K562 (cell line): ENCODE results near the gene PPP4C. TPM values are rescaled to one million over a fixed set of nuclear protein-coding genes. Genes with fewer than 3 reads are reported as not detected.

Experiments
- BHLHE40 ChIP-seq: IDR thresholded peaks from 2 replicates; pipeline ENCODE4 v1.6.1; 2011; ENCODE audit warnings: low read length, improper control_type of control experiment
- CREB5 ChIP-seq: fragments of 250-450 bp; sonication (Bioruptor Pico); IDR thresholded peaks from 2 replicates; pipeline ENCODE4 v1.5.0; 2020; ENCODE audit warnings: mild to moderate bottlenecking
- DPF2 ChIP-seq: fragments of 450-650 bp; IDR thresholded peaks from 2 replicates; pipeline ENCODE4 v1.6.1; 2016
- E2F6 ChIP-seq, 2 experiments: IDR thresholded peaks; 2 replicates each; pipeline ENCODE4 v1.6.1; 2011; ENCODE audit warnings: borderline replicate concordance in 1 of 2, control low read depth in 1 of 2, low read depth in 1 of 2, low read length in 1 of 2, mild to moderate bottlenecking in 1 of 2, mixed read lengths in 1 of 2, moderate library complexity in 1 of 2; ENCODE audit not compliant: insufficient read depth in 1 of 2, insufficient read length in 1 of 2, poor library complexity in 1 of 2, severe bottlenecking in 1 of 2; ENCODE audit errors: extremely low read depth in 1 of 2
- FOXJ2 ChIP-seq: fragments of 200-800 bp; sonication (Bioruptor generic); IDR thresholded peaks from 2 replicates; pipeline ENCODE4 v1.6.1; 2016; ENCODE audit warnings: missing genetic modification characterization, missing compliant biosample characterization
- HDAC2 ChIP-seq: fragments of 450-650 bp; IDR thresholded peaks from 2 replicates; pipeline ENCODE4 v1.6.1; 2016; ENCODE audit warnings: mild to moderate bottlenecking
- MEIS2 ChIP-seq: fragments of 450-650 bp; IDR thresholded peaks from 2 replicates; pipeline ENCODE4 v1.6.1; 2014; ENCODE audit warnings: mild to moderate bottlenecking; ENCODE audit not compliant: partially characterized antibody
- NELFE ChIP-seq: IDR thresholded peaks from 2 replicates; pipeline ENCODE4 v1.6.1; 2011; ENCODE audit warnings: mild to moderate bottlenecking; ENCODE audit not compliant: insufficient read depth, insufficient read length
- NFATC3 ChIP-seq: fragments of 450-650 bp; IDR thresholded peaks from 2 replicates; pipeline ENCODE4 v1.6.1; 2017; ENCODE audit warnings: mild to moderate bottlenecking
- SREBF2 ChIP-seq: sonication (generic); formaldehyde crosslinking; IDR thresholded peaks from 2 replicates; pipeline ENCODE4 v1.4.0; 2020; ENCODE audit warnings: mild to moderate bottlenecking, missing genetic modification reagents
- SRF ChIP-seq, 2 experiments: fragments of 250-450, 450-650 bp in 1 of 2; sonication (Bioruptor Pico) in 1 of 2; sonication (generic) in 1 of 2; formaldehyde crosslinking; IDR thresholded peaks; 2 replicates each; pipeline versions ENCODE4 v1.5.0 to v1.5.1; 2020 to 2022; ENCODE audit warnings: mild to moderate bottlenecking in 1 of 2, missing genetic modification reagents in 1 of 2
- TAL1 ChIP-seq: fragments of 450-650 bp; IDR thresholded peaks from 2 replicates; pipeline ENCODE4 v1.6.1; 2016; ENCODE audit warnings: mild to moderate bottlenecking
- U2AF2 ChIP-seq: fragments of 200-400 bp; formaldehyde crosslinking; optimal IDR thresholded peaks from 2 replicates; pipeline ENCODE3; 2017; ENCODE audit warnings: low read depth, mild to moderate bottlenecking, low read length
- ZC3H11A ChIP-seq: IDR thresholded peaks from 2 replicates; pipeline ENCODE4 v1.6.1; 2012; ENCODE audit warnings: low read depth, low read length, improper control_type of control experiment
- ZNF696 ChIP-seq: fragments of 250-450 bp; sonication (Bioruptor Pico); conservative IDR thresholded peaks from 2 replicates; pipeline ENCODE4 v1.4.0; 2020; ENCODE audit warnings: mild to moderate bottlenecking, moderate library complexity
- polyA plus RNA-seq, 8 experiments: library from polyadenylated mRNA; depleted of rRNA in 4 of 8; stranded (reverse) in 5 of 8; unstranded in 3 of 8; fragments of >200 nt; fragmentation: Nextera tagmentation in 2 of 8; fragmentation: Illumina TruSeq in 1 of 8; extraction: Ambion mirVana in 2 of 8; extraction: Trizol in 1 of 8; gene quantifications; 2 replicates each; pipeline versions ENCODE4 v1.2.1 to v1.2.3, GENCODE V29; 2011 to 2014; ENCODE audit warnings: inconsistent platforms in 1 of 8, missing spikeins in 1 of 8
- total RNA-seq, 7 experiments: library from RNA; depleted of rRNA in 6 of 7; stranded (reverse); fragments of >200 nt in 6 of 7; fragmentation: Illumina TruSeq in 2 of 7; extraction: Trizol in 2 of 7; gene quantifications; 2 replicates each; pipeline versions ENCODE4 v1.2.1 to v1.2.3, GENCODE V29; 2011 to 2021; ENCODE audit warnings: low replicate concordance in 1 of 7
- TF ChIP-seq, protein P1 (sequence below): fragments of 250-450 bp; sonication (Bioruptor Pico); IDR thresholded peaks from 2 replicates; pipeline ENCODE4 v1.9.0; 2021; ENCODE audit warnings: mild to moderate bottlenecking
- TF ChIP-seq, protein P2 (sequence below): fragments of 450-650 bp; formaldehyde crosslinking; IDR thresholded peaks from 2 replicates; pipeline ENCODE4 v1.4.0; 2022; ENCODE audit warnings: missing genetic modification characterization

PPP4C gene
- total and polyA plus RNA-seq, 9 of the 15 experiments (the other 6 are each of a cell fraction or from before 2014, with no cell fraction given) = 3.5 to 183 (median 131) TPM

- 0 out of 2 replicates have a peak, but pooled peaks have one; percentile 28 for TF ChIP-seq CREB5
- no peak for TF ChIP-seq FOXJ2 (tag)
- no peak for TF ChIP-seq U2AF2
- no peak for TF ChIP-seq ZNF696 (CRISPR knock-in tag)
- TF ChIP-seq DPF2 = peak; percentile 55
- no peak for TF ChIP-seq NELFE
- TF ChIP-seq BHLHE40 = peak; percentile 67
- TF ChIP-seq MEIS2 = peak; percentile 76
- TF ChIP-seq, protein P1, sequence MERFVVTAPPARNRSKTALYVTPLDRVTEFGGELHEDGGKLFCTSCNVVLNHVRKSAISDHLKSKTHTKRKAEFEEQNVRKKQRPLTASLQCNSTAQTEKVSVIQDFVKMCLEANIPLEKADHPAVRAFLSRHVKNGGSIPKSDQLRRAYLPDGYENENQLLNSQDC (CRISPR knock-in tag) = 0 out of 2 replicates have a peak, but pooled peaks have one; percentile 4
- TF ChIP-seq NFATC3 = no peak
- TF ChIP-seq ZC3H11A = peak; percentile 33; the same call in 1 of the 2 replicates
- TF ChIP-seq, protein P2, sequence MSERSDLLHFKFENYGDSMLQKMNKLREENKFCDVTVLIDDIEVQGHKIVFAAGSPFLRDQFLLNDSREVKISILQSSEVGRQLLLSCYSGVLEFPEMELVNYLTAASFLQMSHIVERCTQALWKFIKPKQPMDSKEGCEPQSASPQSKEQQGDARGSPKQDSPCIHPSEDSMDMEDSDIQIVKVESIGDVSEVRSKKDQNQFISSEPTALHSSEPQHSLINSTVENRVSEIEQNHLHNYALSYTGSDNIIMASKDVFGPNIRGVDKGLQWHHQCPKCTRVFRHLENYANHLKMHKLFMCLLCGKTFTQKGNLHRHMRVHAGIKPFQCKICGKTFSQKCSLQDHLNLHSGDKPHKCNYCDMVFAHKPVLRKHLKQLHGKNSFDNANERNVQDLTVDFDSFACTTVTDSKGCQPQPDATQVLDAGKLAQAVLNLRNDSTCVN = peak; percentile 85; the same call in 1 of the 2 replicates
- TF ChIP-seq E2F6 (IDR thresholded peaks at IDR 0.05; ENCODE audit: borderline replicate concordance in 1 of 2, extremely low read depth in 1 of 2, insufficient read depth in 1 of 2, insufficient read length in 1 of 2, low read depth in 1 of 2, low read length in 1 of 2, poor library complexity in 1 of 2, severe bottlenecking in 1 of 2) = peak; percentile 86 to 95
- peak; percentile 59 for TF ChIP-seq HDAC2
- no peak for TF ChIP-seq TAL1
- no peak for TF ChIP-seq SREBF2 (CRISPR knock-in tag)
- peak in 1 of 2 experiments; percentile 92; a peak in 2 of 4 replicates for TF ChIP-seq SRF (CRISPR knock-in tag; IDR thresholded peaks at IDR 0.05)
These were observed 10.5 kb upstream of the PPP4C start, which contains the start of gene ALDOA (continued) for GRCh38 chr16:30065102-30065942.
